Measurements from ENCODE around the gene BLOC1S4. TPM values are rescaled to one million over a fixed set of nuclear protein-coding genes. Genes with fewer than 3 reads are reported as not detected.

The BLOC1S4 gene
- total RNA-seq, 1 donor from 2014 or later: 20.9 TPM

DNA sequence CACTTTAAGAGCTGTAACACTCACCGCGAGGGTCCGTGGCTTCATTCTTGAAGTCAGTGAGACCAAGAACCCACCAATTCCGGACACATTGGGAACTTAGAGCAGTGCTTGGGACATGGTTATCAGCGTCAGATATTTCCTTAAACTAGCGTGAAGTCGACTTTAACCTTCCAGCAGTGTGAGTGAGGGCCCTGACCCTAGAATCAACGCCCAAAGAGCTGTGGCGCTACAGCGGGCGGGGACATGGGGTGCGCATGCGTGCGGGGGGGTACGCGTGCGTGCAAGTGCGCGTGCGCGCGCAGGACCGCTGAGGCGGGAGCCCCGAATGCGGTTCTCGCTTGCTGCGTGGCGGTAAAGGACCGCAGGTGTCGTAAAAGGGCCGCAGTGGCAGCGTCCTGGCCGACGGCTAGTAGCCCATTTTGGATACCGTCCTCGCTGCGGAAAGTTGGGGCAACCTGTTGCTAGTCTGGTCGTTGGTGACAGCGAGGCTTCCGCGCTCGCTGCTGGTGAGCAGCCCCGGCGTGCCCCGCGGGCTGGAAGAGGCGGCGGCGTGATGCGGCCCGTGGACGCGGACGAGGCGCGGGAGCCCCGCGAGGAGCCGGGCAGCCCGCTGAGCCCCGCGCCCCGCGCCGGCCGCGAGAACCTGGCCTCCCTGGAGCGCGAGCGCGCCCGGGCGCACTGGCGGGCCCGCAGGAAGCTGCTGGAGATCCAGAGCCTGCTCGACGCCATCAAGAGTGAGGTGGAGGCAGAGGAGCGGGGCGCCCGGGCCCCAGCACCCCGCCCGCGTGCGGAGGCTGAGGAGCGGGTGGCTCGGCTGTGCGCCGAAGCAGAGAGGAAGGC lies 42.1 kb upstream of the BLOC1S4 start:
- Mint-ChIP-seq H3K4me3 (ENCODE audit: unreplicated experiment) (peak overlapping the region; percentile 95), H3K36me3 (ENCODE audit: low read depth, unreplicated experiment) (peaks cover 12% of the 10 kb centered on the region), H3K27me3 (ENCODE audit: unreplicated experiment) (peaks cover 14% of the 10 kb centered on the region), H3K4me1 (ENCODE audit: unreplicated experiment) (peaks cover 25% of the 10 kb centered on the region), H3K27ac (ENCODE audit: unreplicated experiment) (peak overlapping the region; percentile 90), H3K9me3 (ENCODE audit: unreplicated experiment) (no peaks in the 10 kb centered on the region)
- DNase-seq (ENCODE audit: low spot score): peak; percentile 92
- TF ChIP-seq, protein P1, sequence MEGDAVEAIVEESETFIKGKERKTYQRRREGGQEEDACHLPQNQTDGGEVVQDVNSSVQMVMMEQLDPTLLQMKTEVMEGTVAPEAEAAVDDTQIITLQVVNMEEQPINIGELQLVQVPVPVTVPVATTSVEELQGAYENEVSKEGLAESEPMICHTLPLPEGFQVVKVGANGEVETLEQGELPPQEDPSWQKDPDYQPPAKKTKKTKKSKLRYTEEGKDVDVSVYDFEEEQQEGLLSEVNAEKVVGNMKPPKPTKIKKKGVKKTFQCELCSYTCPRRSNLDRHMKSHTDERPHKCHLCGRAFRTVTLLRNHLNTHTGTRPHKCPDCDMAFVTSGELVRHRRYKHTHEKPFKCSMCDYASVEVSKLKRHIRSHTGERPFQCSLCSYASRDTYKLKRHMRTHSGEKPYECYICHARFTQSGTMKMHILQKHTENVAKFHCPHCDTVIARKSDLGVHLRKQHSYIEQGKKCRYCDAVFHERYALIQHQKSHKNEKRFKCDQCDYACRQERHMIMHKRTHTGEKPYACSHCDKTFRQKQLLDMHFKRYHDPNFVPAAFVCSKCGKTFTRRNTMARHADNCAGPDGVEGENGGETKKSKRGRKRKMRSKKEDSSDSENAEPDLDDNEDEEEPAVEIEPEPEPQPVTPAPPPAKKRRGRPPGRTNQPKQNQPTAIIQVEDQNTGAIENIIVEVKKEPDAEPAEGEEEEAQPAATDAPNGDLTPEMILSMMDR (IDR thresholded peaks at IDR 0.05; ENCODE audit: unreplicated experiment): no peak

DNA sequence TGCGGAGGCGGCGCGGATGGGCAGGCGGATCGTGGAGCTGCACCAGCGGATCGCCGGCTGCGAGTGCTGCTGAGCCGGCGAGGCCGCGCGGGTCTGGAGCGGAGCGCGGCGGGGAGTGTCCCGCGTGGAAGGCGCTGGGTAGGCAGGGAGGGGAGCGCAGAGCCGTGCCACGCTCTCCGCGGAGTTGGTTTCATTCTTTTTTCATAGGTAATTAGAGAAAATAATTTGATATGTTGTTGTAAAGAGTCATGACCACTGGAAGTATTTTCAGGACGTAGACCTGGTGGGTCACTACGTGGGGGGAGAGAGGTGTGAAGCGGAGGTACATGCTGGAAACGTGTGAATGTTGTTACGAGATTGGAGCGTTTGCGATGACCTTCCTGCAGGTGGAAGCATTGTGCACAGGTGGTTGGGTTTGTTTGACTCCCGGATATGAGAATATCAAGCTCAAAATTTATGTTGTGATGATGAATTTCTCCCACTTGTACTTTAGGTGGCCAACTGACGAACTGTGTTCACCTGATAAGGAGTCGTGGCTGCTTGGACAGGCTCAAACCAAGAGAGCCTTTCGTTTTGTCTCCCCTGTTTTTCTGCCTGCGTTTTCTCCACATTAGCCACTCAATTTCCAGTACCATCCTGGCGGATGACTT lies 41.3 kb upstream of the BLOC1S4 start:
- H3K27me3 Mint-ChIP-seq (ENCODE audit: unreplicated experiment): peaks cover 14% of the 10 kb centered on the region
- H3K36me3 Mint-ChIP-seq (ENCODE audit: low read depth, unreplicated experiment): peaks cover 12% of the 10 kb centered on the region
- peaks cover 25% of the 10 kb centered on the region for H3K4me1 Mint-ChIP-seq (ENCODE audit: unreplicated experiment)
- TF ChIP-seq, protein P1 (IDR thresholded peaks at IDR 0.05; ENCODE audit: unreplicated experiment): no peak
- peak overlapping the region; percentile 58 for H3K27ac Mint-ChIP-seq (ENCODE audit: unreplicated experiment)
- peak overlapping the region; percentile 95 for H3K4me3 Mint-ChIP-seq (ENCODE audit: unreplicated experiment)
- H3K9me3 Mint-ChIP-seq (ENCODE audit: unreplicated experiment): no peaks in the 10 kb centered on the region
- DNase-seq (ENCODE audit: low spot score): no peak

DNA sequence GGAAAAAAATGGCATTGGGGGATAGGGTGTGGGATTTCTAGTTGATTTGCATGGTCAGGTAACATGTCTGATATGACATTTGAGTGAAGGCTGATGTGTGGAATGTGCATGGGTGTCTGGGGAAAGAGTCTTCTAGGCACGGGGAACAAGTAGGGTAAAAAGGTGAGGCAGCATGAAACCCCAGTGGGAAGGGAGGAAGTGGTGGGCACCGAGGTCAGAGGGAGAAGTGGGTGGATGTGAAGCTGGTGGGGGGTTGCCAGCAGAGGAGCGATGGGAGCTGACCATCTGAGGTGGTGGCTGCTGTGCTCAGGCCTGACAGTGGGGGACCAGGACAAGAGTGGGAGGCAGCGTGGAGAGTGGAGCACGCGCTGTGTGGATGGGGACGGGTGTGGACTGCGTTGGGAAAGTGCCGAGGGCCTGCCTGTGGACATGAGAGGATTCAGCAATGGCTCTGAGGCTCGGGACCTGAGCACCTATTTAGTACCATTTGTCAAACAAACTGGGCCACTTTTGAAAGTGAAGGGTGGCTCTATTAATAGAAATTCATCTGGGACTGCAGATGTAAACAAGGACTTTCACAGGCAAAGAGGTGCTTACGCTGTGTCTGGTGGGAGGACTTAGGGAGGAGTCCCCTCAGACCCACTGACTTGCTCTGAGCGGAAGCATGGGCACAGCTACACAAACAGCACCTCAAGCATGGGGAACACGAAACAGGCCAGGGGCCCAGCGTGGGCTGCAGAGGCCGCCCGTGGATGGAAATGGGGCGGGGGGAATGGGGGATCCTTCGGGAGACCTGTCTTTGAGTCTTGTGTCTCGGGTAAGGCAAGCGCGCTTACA lies 39.0 kb upstream of the BLOC1S4 start:
- TF ChIP-seq, protein P1 (IDR thresholded peaks at IDR 0.05; ENCODE audit: unreplicated experiment): no peak
- peaks cover 13% of the 10 kb centered on the region for H3K27me3 Mint-ChIP-seq (ENCODE audit: unreplicated experiment)
- H3K36me3 Mint-ChIP-seq (ENCODE audit: low read depth, unreplicated experiment): peaks cover 8% of the 10 kb centered on the region
- H3K9me3 Mint-ChIP-seq (ENCODE audit: unreplicated experiment): no peaks in the 10 kb centered on the region
- DNase-seq (ENCODE audit: low spot score): no peak
- H3K4me3 Mint-ChIP-seq (ENCODE audit: unreplicated experiment): peak overlapping the region; percentile 18
- H3K4me1 Mint-ChIP-seq (ENCODE audit: unreplicated experiment): peaks cover 25% of the 10 kb centered on the region
- no peak overlapping the region for H3K27ac Mint-ChIP-seq (ENCODE audit: unreplicated experiment)

DNA sequence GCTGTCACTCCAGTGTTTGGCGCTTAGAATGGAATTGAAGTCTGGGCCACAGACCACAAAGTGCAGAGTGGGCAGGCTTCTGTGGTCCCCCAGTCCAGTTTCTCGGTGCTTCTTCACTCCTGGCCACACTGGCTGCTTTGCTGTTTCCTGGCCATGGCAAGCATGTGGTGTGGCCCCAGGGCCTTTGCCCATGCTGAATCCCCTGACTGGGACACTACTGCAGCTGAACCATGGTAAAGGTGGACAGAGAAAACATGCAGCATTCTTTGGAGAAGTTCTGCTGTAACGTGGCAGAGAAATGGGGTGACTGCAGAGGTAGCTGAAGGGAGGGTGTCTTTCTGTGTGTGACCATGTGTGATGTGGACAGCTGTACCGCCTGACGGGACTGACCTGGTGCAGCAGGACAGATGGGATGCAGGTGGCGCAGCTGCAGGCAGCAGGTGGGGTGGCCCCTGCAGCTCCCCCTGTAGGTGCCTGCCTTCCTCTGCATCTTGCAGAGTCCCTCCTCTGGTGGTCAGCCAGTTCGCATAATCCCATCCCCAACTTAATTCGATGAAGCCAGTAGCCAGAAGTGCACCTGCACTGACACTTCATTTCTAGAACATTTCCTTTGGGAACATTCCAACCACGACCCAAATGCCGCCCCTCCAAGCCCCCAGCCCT lies 35.5 kb upstream of the BLOC1S4 start:
- no peak overlapping the region for H3K27ac Mint-ChIP-seq (ENCODE audit: unreplicated experiment)
- H3K4me3 Mint-ChIP-seq (ENCODE audit: unreplicated experiment): no peak overlapping the region
- no peak for DNase-seq (ENCODE audit: low spot score)
- peaks cover 4% of the 10 kb centered on the region for H3K36me3 Mint-ChIP-seq (ENCODE audit: low read depth, unreplicated experiment)
- peaks cover 11% of the 10 kb centered on the region for H3K4me1 Mint-ChIP-seq (ENCODE audit: unreplicated experiment)
- TF ChIP-seq, protein P1 (IDR thresholded peaks at IDR 0.05; ENCODE audit: unreplicated experiment): peak; percentile 10
- H3K27me3 Mint-ChIP-seq (ENCODE audit: unreplicated experiment): no peaks in the 10 kb centered on the region
- H3K9me3 Mint-ChIP-seq (ENCODE audit: unreplicated experiment): no peaks in the 10 kb centered on the region
